PC-9 (cell line): ENCODE results near the gene HTRA3.

Experiments
- CTCF ChIP-seq: fragments of 200-600 bp; sonication (generic); conservative IDR thresholded peaks from 2 replicates; pipeline ENCODE4 v1.6.1; 2017; ENCODE audit warnings: mixed run types, antibody characterized with exemption, mild to moderate bottlenecking, moderate library complexity
- EZH2 ChIP-seq: fragments of 200-600 bp; sonication (generic); IDR thresholded peaks from 2 replicates; pipeline ENCODE4 v1.8.0; 2017; ENCODE audit warnings: antibody characterized with exemption, low read depth

GRCh38 chr4:8261851-8262535 is 7.6 kb upstream of the HTRA3 start:
- no peak for TF ChIP-seq CTCF
- no peak for TF ChIP-seq EZH2
